Measurements from ENCODE around the gene CDH4. TPM values are rescaled to one million over a fixed set of nuclear protein-coding genes. Genes with fewer than 3 reads are reported as not detected.
"Not testable (repeated sequence)": the region's sequence is repeated elsewhere in the genome, so short reads cannot be mapped to it uniquely, and the experiment has no call there.

CDH4 gene
- polyA plus RNA-seq, 1 donor from 2014 or later, result not detected

- no peak overlapping the region for H3K4me3 Mint-ChIP-seq
Measured at GRCh38 chr20:61968036-61968810, 716.2 kb downstream of the CDH4 start.

DNA sequence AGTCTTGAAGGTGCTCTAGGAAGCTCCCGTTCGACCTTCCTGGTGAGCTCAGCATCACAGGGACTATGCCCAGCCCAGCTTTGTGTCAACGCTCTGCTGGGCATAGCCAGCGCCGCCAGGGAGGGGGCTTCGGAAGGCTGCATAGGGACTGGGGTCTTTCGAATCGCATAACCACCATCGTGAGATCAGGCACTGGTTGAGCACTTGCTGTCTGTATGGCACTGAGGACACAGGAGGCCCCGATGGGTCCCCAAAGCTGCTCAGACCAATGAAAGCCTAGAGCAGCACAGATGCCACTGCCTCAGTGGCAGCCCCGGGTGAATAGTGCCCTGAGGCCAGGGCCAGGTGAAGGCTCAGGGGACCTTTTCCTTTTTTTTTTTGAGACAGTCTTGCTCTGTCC, 716.9 kb downstream of the CDH4 start:
- Mint-ChIP-seq H3K27me3 (peaks cover 7% of the 10 kb centered on the region), H3K27ac (no peak overlapping the region), H3K36me3 (peaks cover 5% of the 10 kb centered on the region), H3K4me1 (no peaks in the 10 kb centered on the region), H3K9me3 (no peaks in the 10 kb centered on the region), H3K4me3 (no peak overlapping the region)

More at GRCh38 chr20:61968036-61968810, 716.2 kb downstream of the CDH4 start:
- Mint-ChIP-seq H3K27ac (peak overlapping the region in 1 of 3 donors; percentile 16), H3K36me3 (peaks cover 5% of the 10 kb centered on the region), H3K4me1 (no peaks in the 10 kb centered on the region), H3K27me3 (peaks cover 7% of the 10 kb centered on the region), H3K9me3 (peaks cover 0 to 4% (median 3%) of the 10 kb centered on the region in 3 donors)

GRCh38 chr20:61969806-61970205, 717.7 kb downstream of the CDH4 start:
- Mint-ChIP-seq H3K27me3 (peaks cover 4% of the 10 kb centered on the region), H3K27ac (no peak overlapping the region), H3K9me3 (no peaks in the 10 kb centered on the region), H3K4me3 (no peak overlapping the region), H3K4me1 (no peaks in the 10 kb centered on the region), H3K36me3 (peaks cover 7% of the 10 kb centered on the region)

DNA sequence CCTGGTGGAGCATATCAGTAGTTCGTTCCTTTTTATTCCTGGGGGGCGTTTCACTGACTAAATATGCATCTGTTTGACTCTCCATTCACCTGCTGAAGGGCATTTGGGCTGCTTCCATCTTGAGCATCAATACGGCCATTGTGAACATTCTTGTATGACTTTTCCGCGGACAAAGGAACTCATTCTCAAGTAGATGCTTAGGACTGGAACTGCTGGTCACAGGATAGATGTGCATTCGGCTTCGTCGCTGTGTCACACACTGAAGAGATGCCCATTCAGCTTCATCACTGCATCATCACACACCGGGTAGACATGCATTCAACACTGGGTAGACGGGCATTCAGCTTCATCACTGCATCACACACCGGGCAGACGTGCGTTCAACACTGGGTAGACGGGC, 718.3 kb downstream of the CDH4 start:
- Mint-ChIP-seq H3K9me3 (no peaks in the 10 kb centered on the region), H3K4me3 (no peak overlapping the region), H3K4me1 (no peaks in the 10 kb centered on the region)

GRCh38 chr20:61971595-61971994, 719.5 kb downstream of the CDH4 start:
- not testable (repeated sequence) for H3K9me3 Mint-ChIP-seq, H3K4me1 Mint-ChIP-seq, H3K4me3 Mint-ChIP-seq, H3K27me3 Mint-ChIP-seq, H3K27ac Mint-ChIP-seq, H3K36me3 Mint-ChIP-seq

More for the DNA sequence above, 718.3 kb downstream of the CDH4 start:
- H3K27ac Mint-ChIP-seq, result no peak overlapping the region
- peaks cover 7% of the 10 kb centered on the region for H3K36me3 Mint-ChIP-seq
- peaks cover 4% of the 10 kb centered on the region for H3K27me3 Mint-ChIP-seq

DNA sequence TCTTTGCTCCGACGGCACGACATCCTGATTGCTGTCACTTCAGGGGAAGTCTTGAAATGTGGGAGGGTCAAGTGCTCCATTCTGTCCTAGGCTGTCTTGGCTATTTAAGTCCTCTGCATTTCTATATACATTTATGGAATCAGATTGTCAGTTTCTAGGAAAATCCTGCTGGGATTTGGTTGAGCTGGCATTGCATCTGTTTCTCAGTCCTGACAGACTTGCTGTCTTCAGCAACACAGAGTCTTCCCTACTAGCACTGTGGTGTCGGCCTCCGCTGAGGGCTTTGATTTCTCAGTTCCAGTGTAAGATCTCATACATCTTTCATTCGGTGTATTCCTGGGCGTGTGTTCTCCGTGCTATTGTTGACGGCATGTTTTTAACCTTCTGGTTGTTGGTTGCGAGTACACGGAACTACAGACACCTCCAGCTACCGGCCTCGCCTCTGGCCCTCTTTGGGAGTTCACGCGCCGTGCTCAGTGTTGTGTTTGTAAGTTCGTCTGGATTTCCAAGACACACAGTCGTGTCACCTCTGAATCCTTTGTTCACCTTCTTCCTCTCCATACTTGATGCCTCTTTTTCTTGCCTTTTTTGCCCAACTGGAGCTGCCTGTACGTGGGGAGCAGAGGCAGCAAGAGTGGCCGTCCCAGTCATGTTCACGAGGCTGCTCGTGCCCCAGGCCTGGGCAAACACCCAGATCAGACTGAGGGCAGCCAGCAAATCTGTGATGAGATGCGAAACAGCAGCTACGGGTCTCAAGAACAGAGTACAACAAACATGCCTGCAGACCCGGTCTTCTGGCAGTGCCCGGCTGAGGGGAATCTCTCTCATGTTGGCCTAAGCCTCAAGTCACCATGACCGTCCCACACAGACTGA, 720.8 kb downstream of the CDH4 start:
- Mint-ChIP-seq H3K27ac (no peak overlapping the region), H3K27me3 (peaks cover 3% of the 10 kb centered on the region), H3K4me1 (no peaks in the 10 kb centered on the region), H3K4me3 (no peak overlapping the region), H3K36me3 (peaks cover 7% of the 10 kb centered on the region), H3K9me3 (no peaks in the 10 kb centered on the region)

- Mint-ChIP-seq H3K36me3 (peaks cover 7% of the 10 kb centered on the region), H3K27me3 (no peaks in the 10 kb centered on the region), H3K4me3 (peak overlapping the region in 1 of 4 donors; percentile 33), H3K4me1 (no peaks in the 10 kb centered on the region), H3K27ac (no peak overlapping the region), H3K9me3 (no peaks in the 10 kb centered on the region)
Measured at GRCh38 chr20:61973515-61974356, 721.7 kb downstream of the CDH4 start.

GRCh38 chr20:61974357-61974665, 722.2 kb downstream of the CDH4 start:
- no peaks in the 10 kb centered on the region for H3K27me3 Mint-ChIP-seq
- peak overlapping the region in 1 of 3 donors; percentile 46 for H3K27ac Mint-ChIP-seq
- H3K4me3 Mint-ChIP-seq, result no peak overlapping the region
- no peaks in the 10 kb centered on the region for H3K4me1 Mint-ChIP-seq
- peaks cover 7% of the 10 kb centered on the region for H3K36me3 Mint-ChIP-seq
- no peaks in the 10 kb centered on the region for H3K9me3 Mint-ChIP-seq

DNA sequence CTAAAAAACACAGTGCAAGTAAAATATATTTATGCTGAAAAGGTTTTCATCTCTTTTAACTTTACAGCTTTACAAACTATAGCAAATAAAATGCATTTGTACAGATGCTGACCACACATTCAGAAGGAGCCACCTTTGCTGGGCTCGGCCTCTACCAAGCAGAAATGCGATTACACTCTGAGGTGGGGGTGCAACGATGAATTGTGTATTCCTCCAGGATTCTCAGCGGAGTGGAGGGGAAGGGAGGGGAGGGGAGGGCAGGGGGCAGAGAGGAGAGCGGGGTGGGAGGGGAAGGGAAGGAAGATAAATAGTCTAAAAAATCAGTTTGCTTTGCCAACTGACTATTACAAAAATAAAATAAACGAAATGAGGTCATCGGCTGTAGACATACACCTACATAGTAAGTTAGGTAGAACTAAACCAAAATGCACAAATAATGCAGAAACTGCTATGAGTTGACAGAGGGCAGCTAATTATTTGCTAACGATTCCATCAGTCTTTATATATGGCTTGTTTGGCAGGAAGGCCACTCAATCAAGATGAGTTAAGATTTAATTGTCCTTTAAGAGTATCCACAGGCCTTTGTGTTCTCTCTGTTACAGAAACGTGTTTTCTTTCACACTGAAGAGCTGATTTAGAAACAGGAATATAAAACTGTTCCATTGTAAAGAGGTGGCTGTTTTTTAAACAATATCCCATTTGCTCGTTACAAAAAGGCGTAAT, 723.5 kb downstream of the CDH4 start:
- Mint-ChIP-seq H3K4me1 (no peaks in the 10 kb centered on the region), H3K9me3 (no peaks in the 10 kb centered on the region), H3K27ac (no peak overlapping the region), H3K27me3 (no peaks in the 10 kb centered on the region), H3K4me3 (no peak overlapping the region), H3K36me3 (peaks cover 5% of the 10 kb centered on the region)

GRCh38 chr20:61976263-61976643, 724.2 kb downstream of the CDH4 start:
- no peak overlapping the region for H3K4me3 Mint-ChIP-seq
- no peak overlapping the region for H3K27ac Mint-ChIP-seq
- H3K9me3 Mint-ChIP-seq, result no peaks in the 10 kb centered on the region
- H3K36me3 Mint-ChIP-seq, result peaks cover 7% of the 10 kb centered on the region
- H3K27me3 Mint-ChIP-seq, result no peaks in the 10 kb centered on the region
- peaks cover 0 to 3% (median 2%) of the 10 kb centered on the region in 3 donors for H3K4me1 Mint-ChIP-seq

GRCh38 chr20:61976644-61977418, 724.8 kb downstream of the CDH4 start:
- Mint-ChIP-seq H3K4me1 (peaks cover 0 to 5% (median 4%) of the 10 kb centered on the region in 3 donors), H3K36me3 (peaks cover 7% of the 10 kb centered on the region), H3K4me3 (no peak overlapping the region), H3K27ac (no peak overlapping the region), H3K9me3 (no peaks in the 10 kb centered on the region), H3K27me3 (no peaks in the 10 kb centered on the region)

DNA sequence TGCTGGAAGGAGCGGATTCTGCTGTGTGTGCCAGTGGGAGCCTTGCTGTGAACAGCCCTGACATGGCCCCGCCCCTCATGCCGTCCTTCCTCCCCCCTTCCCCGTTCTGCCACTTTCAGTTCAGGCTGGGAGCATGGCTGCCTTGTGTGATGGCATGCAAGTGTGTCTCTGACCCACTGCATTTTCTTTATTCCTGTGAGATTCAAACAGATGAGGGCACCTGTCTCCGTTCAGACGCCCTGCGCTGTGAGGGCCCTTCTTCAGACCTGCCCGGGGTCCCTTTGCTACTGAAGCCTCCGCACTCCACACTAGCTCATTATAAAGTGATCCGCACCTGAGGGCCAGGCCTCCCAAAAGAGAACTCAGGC, 725.3 kb downstream of the CDH4 start:
- H3K27me3 Mint-ChIP-seq, result no peaks in the 10 kb centered on the region
- H3K36me3 Mint-ChIP-seq, result peaks cover 5% of the 10 kb centered on the region
- H3K4me3 Mint-ChIP-seq, result no peak overlapping the region
- no peaks in the 10 kb centered on the region for H3K9me3 Mint-ChIP-seq
- H3K27ac Mint-ChIP-seq, result no peak overlapping the region
- H3K4me1 Mint-ChIP-seq, result peaks cover 0 to 7% (median 5%) of the 10 kb centered on the region in 3 donors

DNA sequence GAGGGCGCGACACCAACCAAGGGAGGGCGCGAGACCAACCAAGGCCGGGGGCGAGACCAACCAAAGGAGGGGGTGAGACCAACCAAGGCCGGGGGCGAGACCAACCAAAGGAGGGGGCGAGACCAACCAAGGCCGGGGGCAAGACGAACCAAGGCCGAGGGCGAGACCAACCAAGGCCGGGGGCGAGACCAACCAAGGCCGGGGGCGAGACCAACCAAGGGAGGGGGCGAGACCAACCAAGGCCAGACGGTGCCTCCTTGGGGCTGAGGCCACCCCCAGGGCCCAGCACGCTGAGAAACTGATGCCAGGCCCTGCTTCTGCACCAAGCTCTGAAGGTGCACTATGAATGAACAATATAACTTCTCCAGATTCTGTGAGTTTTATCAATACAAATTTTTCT, 726.4 kb downstream of the CDH4 start:
- peaks cover 4% of the 10 kb centered on the region for H3K36me3 Mint-ChIP-seq
- no peaks in the 10 kb centered on the region for H3K9me3 Mint-ChIP-seq
- H3K27me3 Mint-ChIP-seq, result no peaks in the 10 kb centered on the region
- peaks cover 0 to 7% (median 5%) of the 10 kb centered on the region in 3 donors for H3K4me1 Mint-ChIP-seq
- H3K4me3 Mint-ChIP-seq, result no peak overlapping the region
- no peak overlapping the region for H3K27ac Mint-ChIP-seq

- Mint-ChIP-seq H3K27me3 (no peaks in the 10 kb centered on the region), H3K4me3 (no peak overlapping the region), H3K9me3 (no peaks in the 10 kb centered on the region), H3K27ac (no peak overlapping the region), H3K36me3 (peaks cover 2% of the 10 kb centered on the region), H3K4me1 (peaks cover 4 to 7% (median 5%) of the 10 kb centered on the region in 3 donors)
Measured at GRCh38 chr20:61979090-61979489, 727.0 kb downstream of the CDH4 start.
